ENCODE data around the gene TOX4. TPM values are rescaled to one million over a fixed set of nuclear protein-coding genes. Genes with fewer than 3 reads are reported as not detected.

The TOX4 gene
- total RNA-seq, 1 donor from 2014 or later = 92.2 TPM

DNA sequence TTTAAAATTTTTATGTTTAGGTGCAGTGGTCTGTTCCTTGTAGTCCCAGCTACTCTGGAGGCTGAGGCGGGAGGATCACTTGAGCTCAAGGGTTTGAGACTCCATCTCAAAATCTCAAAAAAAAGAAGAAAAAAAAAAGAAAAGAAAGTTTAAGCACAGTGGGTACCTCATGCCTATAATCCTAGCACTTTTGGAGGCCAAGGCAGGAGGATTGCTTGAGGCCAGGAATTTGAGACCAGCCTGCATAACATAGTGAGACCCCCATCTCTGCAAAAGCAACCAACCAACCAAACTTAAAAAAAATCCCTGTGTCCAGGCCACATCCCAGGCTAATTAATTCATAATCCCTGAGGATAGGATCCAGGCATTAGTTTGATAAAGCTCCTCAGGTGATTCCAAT, 52.5 kb downstream of the TOX4 start:
- peaks cover 8% of the 10 kb centered on the region for H3K4me1 Mint-ChIP-seq (ENCODE audit: low read depth, unreplicated experiment)
- H3K4me2 ChIP-seq (ENCODE audit: low read length) = no peak overlapping the region
- TF ChIP-seq CTCF (IDR thresholded peaks at IDR 0.05; ENCODE audit: insufficient read depth, low read depth, low read length) (no peak), EZH2 (IDR thresholded peaks at IDR 0.05; ENCODE audit: insufficient read depth, low read length) (no peak)
- peaks cover 4% of the 10 kb centered on the region for H3K79me2 ChIP-seq (ENCODE audit: insufficient read depth, low read length)
- H3K9ac ChIP-seq (ENCODE audit: low read length) = no peak overlapping the region
- peaks cover 3% of the 10 kb centered on the region for H3K27me3 Mint-ChIP-seq (ENCODE audit: low read depth, unreplicated experiment)
- peaks cover 8% of the 10 kb centered on the region for H3K27me3 ChIP-seq (ENCODE audit: insufficient read depth, low read length)
- no peak overlapping the region for H3K27ac ChIP-seq (ENCODE audit: low read depth, low read length)
- no peak overlapping the region for H2AFZ ChIP-seq (ENCODE audit: low read depth, low read length)
- peaks cover 5% of the 10 kb centered on the region for H3K4me1 ChIP-seq (ENCODE audit: insufficient read depth, low read length)
- no peak overlapping the region for H3K4me3 Mint-ChIP-seq (ENCODE audit: unreplicated experiment)
- H3K9me3 Mint-ChIP-seq (ENCODE audit: unreplicated experiment) = no peaks in the 10 kb centered on the region
- no peaks in the 10 kb centered on the region for H3K36me3 ChIP-seq (ENCODE audit: insufficient read depth, low read length)
- no peaks in the 10 kb centered on the region for H4K20me1 ChIP-seq (ENCODE audit: insufficient read depth, low read length)
- no peak overlapping the region for H3K4me3 ChIP-seq (ENCODE audit: insufficient read depth, low read depth, low read length)
- peaks cover 4% of the 10 kb centered on the region for H3K36me3 Mint-ChIP-seq (ENCODE audit: low read depth, unreplicated experiment)
- no peak for DNase-seq (ENCODE audit: low read depth)
- H3K9me3 ChIP-seq (ENCODE audit: insufficient read depth, low read depth, low read length) = no peaks in the 10 kb centered on the region
- FAIRE-seq = no peak
- no peak overlapping the region for H3K27ac Mint-ChIP-seq (ENCODE audit: unreplicated experiment)

DNA sequence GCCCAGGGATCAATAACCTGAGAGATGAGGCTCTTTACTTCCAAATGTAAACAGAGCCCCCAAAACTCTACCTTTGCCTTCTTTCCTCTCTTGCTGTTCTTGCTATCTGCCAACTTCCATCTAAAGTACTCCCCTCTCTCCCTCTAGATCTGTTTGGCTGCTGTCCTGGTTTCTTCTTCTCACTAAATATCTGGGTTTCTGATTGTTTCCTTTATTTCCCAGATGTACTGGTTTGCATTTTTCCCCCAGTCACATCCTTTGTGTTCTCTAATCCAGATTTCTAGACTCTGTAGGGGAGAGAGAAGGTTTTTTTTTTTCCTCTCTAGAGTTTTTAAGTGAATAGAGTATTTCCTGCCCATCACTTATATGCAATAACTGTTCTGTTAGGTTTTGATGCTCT, 56.3 kb downstream of the TOX4 start:
- Histone ChIP-seq H2AFZ (ENCODE audit: low read depth, low read length) (no peak overlapping the region), H3K4me2 (ENCODE audit: low read length) (no peak overlapping the region), H3K9ac (ENCODE audit: low read length) (no peak overlapping the region), H3K4me3 (ENCODE audit: insufficient read depth, low read depth, low read length) (no peak overlapping the region), H3K27me3 (ENCODE audit: insufficient read depth, low read length) (peaks cover 35% of the 10 kb centered on the region), H4K20me1 (ENCODE audit: insufficient read depth, low read length) (no peaks in the 10 kb centered on the region), H3K4me1 (ENCODE audit: insufficient read depth, low read length) (no peaks in the 10 kb centered on the region), H3K79me2 (ENCODE audit: insufficient read depth, low read length) (no peaks in the 10 kb centered on the region), H3K36me3 (ENCODE audit: insufficient read depth, low read length) (no peaks in the 10 kb centered on the region), H3K27ac (ENCODE audit: low read depth, low read length) (no peak overlapping the region), H3K9me3 (ENCODE audit: insufficient read depth, low read depth, low read length) (no peaks in the 10 kb centered on the region)
- no peak for TF ChIP-seq CTCF (IDR thresholded peaks at IDR 0.05; ENCODE audit: insufficient read depth, low read depth, low read length)
- no peak for TF ChIP-seq EZH2 (IDR thresholded peaks at IDR 0.05; ENCODE audit: insufficient read depth, low read length)
- H3K27me3 Mint-ChIP-seq (ENCODE audit: low read depth, unreplicated experiment) = peaks cover 14% of the 10 kb centered on the region
- H3K27ac Mint-ChIP-seq (ENCODE audit: unreplicated experiment) = no peak overlapping the region
- DNase-seq (ENCODE audit: low read depth) = no peak
- no peak overlapping the region for H3K4me3 Mint-ChIP-seq (ENCODE audit: unreplicated experiment)
- no peak for FAIRE-seq
- peaks cover 2% of the 10 kb centered on the region for H3K9me3 Mint-ChIP-seq (ENCODE audit: unreplicated experiment)
- no peaks in the 10 kb centered on the region for H3K36me3 Mint-ChIP-seq (ENCODE audit: low read depth, unreplicated experiment)
- H3K4me1 Mint-ChIP-seq (ENCODE audit: low read depth, unreplicated experiment) = peaks cover 14% of the 10 kb centered on the region

GRCh38 chr14:21534576-21534975, 57.6 kb downstream of the TOX4 start:
- Mint-ChIP-seq H3K4me3 (ENCODE audit: unreplicated experiment) (no peak overlapping the region), H3K36me3 (ENCODE audit: low read depth, unreplicated experiment) (no peaks in the 10 kb centered on the region), H3K4me1 (ENCODE audit: low read depth, unreplicated experiment) (peaks cover 14% of the 10 kb centered on the region), H3K9me3 (ENCODE audit: unreplicated experiment) (peaks cover 2% of the 10 kb centered on the region), H3K27ac (ENCODE audit: unreplicated experiment) (no peak overlapping the region), H3K27me3 (ENCODE audit: low read depth, unreplicated experiment) (peaks cover 14% of the 10 kb centered on the region)
- Histone ChIP-seq H3K4me3 (ENCODE audit: insufficient read depth, low read depth, low read length) (no peak overlapping the region), H3K27me3 (ENCODE audit: insufficient read depth, low read length) (peaks cover 46% of the 10 kb centered on the region), H3K36me3 (ENCODE audit: insufficient read depth, low read length) (no peaks in the 10 kb centered on the region), H3K9ac (ENCODE audit: low read length) (no peak overlapping the region), H2AFZ (ENCODE audit: low read depth, low read length) (no peak overlapping the region), H3K79me2 (ENCODE audit: insufficient read depth, low read length) (no peaks in the 10 kb centered on the region), H3K27ac (ENCODE audit: low read depth, low read length) (no peak overlapping the region), H3K9me3 (ENCODE audit: insufficient read depth, low read depth, low read length) (no peaks in the 10 kb centered on the region), H3K4me1 (ENCODE audit: insufficient read depth, low read length) (no peaks in the 10 kb centered on the region), H3K4me2 (ENCODE audit: low read length) (no peak overlapping the region), H4K20me1 (ENCODE audit: insufficient read depth, low read length) (no peaks in the 10 kb centered on the region)
- DNase-seq (ENCODE audit: low read depth) (no peak), FAIRE-seq (no peak)
- TF ChIP-seq EZH2 (IDR thresholded peaks at IDR 0.05; ENCODE audit: insufficient read depth, low read length) = no peak
- no peak for TF ChIP-seq CTCF (IDR thresholded peaks at IDR 0.05; ENCODE audit: insufficient read depth, low read depth, low read length)
